ENCODE results near the gene NXPH4.

DNA sequence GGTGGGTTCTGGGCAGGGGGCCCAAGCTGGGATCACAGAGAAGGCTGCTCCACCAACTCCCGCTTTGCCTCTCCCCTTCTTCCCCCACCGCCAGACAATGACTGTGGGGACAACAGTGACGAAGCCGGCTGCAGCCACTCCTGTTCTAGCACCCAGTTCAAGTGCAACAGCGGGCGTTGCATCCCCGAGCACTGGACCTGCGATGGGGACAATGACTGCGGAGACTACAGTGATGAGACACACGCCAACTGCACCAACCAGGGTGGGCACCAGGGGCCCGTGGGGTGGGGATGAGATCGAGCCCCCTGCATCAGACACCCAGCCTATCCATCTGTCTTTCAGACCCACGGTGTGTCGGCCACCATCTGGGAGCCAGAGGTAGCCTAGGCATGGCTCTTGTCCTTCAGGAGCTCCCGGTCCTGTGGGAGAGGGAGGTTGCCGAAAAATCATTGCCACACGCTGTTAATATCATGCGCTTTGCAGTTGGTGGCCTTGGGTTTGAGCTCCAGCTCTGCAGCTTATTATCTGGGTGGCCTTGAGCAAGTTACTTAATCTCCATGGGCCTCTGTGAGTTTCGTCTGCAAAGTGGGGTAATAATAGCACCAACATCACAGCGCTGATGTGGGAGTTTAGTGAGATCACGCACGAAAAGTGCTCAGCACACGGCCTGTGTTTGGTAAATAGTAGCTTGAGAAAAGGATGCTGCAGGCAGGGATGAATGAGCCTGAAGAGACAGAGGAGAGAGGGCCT is 47.4 kb upstream of the NXPH4 start:
- TF ChIP-seq POLR2AphosphoS5 (IDR thresholded peaks at IDR 0.05; ENCODE audit: borderline replicate concordance, low read depth, low read length) (no peak), EZH2 (IDR thresholded peaks at IDR 0.05) (no peak), FOXP2 (optimal IDR thresholded peaks at IDR 0.05; ENCODE audit: control extremely low read depth, extremely low read length, insufficient read depth) (no peak)

All from SK-N-MC (cell line).